NCI-H2227 (cell line): ENCODE results near the gene CXCL12.

Source experiments
- DNase-seq: peaks from one replicate; lab custom pipeline; 2025; ENCODE audit not compliant: unreplicated experiment; lab: John Stamatoyannopoulos, UW

Gene CXCL12

DNA sequence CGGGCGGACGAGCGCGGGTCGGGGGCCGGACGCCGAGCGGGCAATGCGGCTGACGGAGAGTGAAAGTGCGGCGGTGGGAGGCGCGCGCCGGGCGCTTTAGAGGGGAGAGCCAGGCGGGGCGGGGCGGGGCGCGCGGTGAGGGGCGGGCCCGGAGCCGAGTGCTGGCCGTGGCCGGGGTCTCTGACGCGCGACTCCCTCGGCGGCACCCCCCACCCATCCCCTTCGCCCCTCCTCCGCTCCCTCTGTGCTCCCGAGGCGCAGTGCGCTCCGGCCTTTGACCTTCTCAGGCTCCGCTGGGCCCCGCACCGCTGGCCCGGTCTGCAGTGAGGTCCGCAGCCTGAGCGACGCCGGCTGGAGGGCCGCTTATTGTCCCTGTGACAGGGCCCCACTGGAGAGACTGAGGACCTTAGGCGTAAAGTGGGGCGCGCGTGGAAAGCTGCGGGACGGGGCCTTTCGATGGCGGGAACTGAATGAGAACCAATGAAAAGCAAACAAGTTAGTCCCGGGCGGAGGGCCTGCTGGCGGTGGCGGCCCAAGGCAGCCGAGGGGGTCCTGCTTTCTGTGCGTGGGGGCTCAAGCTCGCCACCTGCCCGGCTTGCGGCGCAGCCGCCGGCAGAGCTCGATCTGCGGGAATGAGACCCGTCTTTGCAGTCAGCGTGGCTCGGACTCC lies at the start of gene CXCL12:
CXCL12 (minus strand) TSS at position 72 of the 670 bp plus-strand sequence. CDS start 92 bp downstream, outside the sequence.
- no peak for DNase-seq

DNA sequence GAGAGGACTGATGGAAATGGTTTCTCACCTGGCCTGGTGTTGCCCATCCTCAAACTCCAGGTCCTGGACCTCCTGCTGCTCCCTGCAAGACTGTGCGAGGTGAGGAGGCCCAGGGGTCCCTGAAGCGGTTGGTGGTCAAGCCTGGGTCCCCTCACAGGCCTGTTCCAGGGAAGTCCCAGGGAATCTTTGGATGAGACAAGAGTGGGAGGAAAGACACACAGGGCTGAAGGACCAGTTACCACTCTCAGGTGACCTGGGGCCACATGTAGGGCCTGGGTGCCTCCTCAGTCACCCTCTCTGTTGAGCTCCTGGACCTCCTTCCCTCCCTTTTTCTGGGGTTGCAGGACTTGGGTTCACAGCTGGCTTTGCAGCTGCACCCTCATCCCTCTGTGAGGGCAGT lies 42.6 kb upstream of the CXCL12 start:
- no peak for DNase-seq

DNA sequence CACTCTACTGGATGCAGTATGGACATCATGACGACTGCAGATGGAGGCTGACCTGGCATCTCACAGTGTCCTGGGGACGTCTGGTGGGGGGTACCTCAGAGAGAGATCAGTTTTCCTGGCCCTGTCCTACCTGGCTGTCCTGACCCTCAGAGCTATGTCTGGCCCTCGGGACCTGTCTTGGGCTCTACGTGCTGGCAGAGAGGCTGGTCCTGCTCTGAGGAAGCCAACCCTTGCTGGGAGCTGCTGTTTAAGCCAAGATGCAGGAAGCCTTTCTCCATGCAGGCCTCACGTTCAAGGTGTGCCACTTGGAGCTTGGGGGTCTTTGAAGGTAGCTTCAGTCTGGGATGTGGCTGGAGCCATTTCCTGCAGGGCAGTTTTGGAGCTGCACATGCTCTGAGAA lies 42.1 kb upstream of the CXCL12 start:
- no peak for DNase-seq

DNA sequence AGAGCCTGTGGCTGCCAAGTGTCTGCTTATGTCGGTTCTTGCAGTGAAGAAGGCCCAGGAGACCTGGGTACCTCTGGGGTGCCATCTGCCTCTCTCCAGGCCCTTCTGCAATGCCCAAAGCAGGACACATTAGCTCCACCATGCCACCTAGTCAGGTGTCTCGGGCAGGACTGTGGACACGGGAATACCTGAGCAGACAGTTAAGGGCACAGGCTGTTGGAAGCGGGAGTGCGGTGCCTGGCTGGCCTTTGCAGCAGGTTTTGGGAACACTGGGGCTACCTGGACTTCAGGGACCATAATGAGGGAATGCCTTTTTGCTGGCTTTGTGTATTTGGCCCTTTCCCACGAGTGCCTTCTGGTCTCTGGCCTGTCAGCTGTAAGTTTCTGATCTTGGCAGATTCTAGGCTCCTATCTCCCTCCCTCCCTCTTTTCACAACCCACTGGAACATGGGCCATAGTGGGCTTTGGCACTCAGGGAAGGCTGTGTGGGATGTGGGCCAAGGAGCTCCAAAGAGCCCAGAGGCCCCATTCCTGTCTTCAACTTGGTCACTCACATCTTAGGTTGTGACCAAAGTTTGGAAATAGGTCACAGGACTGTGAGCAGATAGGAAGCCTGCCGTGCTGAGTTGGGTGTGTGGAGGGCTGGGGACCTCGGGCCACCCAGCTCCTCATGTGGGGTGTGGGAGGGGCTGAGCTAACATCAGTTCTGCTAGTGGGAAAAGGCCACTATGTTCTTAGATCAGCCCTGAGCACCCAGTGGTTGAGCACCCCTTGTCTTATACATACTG lies 41.5 kb upstream of the CXCL12 start:
- no peak for DNase-seq

DNA sequence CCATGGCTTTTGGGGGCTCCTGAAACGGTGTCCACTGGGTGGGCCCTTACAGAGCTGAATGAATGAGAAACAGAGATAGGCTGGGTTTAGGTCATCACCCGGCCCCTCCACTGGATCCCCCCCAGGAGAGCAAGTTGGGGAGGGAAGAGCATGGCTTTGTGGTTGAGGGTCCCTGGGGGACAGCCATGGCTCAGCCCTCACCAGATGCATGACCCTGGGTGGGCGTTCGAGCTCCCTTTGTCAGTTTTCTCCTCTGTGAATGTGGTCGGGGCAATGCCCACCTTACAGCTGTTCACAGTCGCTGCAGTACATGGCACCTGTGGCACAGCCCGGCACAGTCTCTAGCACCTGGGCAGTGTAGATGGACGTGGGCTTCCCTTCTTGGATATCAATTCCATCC lies 40.6 kb upstream of the CXCL12 start:
- DNase-seq, result no peak

DNA sequence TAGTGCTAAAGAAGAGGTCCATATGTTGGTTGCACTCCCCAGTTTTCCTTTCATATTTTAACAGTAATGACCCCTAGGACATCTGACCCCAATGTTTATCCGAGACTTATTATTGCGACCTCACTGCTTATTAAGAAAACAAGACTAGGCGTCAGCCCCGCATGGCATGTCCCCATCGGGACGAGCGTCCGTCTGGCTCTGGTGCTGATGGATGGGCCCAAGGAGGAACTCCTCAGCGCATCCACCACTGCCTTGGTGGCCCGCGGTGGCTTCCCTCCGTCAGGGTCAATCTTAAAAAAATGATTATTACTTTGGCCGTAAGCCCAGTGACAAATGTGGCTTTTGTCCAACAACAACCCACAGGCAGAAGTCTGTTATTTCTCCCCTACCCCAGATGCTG lies 40.1 kb upstream of the CXCL12 start:
- no peak for DNase-seq

DNA sequence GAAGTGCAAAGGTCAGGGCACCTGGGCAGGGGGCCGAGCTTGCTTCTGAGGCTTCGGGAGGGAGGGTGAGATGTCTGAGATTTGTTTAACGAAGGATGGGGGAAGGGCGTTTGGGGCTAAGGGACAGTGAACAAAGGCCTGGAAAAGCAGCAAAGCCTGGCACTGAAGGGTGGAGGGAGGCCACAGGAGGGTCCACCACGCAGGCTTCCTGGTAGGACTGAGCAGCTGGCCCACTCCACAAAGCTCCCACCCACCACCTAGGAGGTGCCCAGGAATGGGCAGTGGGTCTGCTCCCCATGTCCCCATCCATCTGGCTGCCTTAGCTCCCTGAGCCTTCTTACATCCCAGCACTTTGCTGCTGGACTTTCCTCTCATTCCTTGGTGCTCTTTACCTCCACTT lies 39.4 kb upstream of the CXCL12 start:
- no peak for DNase-seq

DNA sequence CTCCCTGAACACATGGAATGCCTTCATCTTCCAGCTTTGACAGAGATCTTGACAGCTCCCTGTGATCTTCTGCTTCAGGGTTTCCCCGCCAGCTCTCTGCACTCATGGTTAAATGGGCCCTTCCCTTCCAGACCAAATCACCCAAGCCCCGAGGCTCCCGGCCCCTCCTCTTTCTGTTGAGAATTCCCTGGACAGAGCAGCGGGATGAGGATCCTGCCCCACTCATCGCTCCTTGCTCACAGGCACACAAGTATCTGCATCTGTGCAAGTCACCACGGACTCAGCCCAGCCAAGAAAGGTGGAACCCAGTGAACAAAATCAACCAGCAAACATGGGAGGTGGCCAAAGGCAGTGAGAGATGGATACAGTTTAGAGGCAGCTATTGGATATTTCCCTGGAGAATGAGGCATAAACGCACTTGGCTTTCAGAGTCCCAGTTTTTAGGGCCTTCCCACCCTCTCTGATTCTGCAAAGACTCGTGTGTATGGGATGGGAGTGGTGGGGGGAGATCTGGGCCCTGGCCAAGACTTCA lies 37.7 kb upstream of the CXCL12 start:
- no peak for DNase-seq

DNA sequence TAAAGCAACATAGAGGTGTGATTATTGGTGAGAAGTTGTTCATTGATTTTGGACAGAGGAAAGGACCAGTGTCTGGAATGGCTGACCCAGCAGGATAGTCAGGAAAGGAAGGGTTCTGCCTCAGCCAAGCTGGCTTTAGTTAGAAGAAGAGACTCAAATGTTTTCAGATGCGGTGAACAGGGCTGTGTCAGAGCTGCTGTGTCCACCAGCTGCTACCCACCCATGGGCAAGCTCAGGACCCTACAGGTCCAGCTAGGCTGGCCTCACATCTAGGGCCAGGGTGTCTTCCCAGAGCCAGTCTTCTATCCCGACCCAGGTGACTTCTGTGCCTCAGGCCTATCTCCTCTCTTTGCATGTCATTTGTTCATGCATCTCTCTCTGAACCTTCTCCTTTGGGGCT lies 37.3 kb upstream of the CXCL12 start:
- no peak for DNase-seq

DNA sequence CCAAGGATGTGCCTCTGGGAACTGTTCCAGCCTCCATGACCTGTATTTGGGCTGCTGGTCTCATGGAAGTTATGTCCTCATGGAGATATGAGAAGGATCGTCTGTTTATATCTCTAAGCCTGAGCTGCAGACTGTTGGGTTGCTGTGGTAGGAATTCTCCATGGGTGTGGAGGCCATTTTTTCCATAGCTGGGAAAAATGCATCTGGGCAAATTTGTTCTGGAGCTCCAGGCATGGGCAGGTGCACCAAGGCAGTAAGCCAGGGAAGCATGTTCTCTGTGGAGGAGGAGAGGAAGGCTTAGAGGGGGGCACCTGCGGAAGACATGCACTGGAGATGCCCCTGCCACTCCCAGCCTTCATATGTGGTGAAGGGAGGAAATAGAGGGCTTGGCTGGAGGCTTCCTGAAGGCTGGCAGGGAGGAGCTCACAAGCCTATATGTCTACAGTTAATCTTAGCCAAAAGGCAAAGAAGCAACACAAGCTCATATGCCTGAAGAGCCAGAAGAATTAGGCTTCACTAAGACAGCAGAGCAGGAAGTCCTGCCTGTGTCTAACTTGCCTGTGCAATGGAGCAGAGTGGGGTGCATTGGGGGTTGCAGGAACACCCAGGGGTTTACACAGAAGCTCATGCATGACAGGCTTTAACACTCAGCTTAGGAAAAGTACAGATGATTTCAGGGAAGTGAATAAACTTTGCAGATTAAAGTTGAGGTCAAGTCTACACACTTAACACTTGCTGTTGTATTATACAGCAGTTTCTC lies 35.1 kb upstream of the CXCL12 start:
- DNase-seq, result no peak

DNA sequence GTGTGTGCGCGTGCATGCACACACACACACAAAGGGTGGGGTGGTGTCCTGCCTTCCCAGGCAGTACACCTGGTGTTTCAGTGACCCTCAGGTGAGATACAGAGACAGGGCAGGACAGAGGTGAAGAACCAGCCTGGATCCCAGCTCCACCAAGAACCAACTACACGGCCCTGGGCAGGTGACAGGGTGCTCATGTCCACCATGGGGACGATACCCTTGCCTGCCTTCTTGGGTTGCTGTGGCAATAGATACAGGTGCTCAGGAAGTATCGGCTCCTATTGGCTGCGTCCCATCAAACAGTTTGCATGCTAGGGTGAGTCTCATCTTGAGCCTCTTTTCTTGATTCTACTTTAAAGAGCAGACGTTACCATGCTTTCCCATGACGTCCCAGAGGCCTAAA lies 33.7 kb upstream of the CXCL12 start:
- no peak for DNase-seq

DNA sequence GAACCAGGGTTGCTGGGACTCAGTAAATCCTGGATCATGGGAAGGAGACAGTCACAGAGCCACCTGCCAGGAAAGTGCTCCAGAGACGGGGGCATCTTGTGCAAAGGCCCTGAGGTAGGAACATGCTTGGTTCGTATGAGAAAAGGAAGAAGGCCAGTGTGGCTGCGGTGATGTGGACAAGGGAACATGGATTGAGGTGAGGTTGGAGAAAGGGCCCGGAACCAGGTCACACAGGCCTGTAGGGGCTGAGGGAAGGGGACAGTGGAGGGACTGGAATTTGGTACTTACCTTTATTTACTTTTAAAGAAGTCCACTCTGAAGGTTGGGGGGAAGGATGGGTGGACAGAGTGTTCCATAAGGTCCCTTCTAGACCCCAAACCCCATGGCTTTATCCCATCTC lies 32.9 kb upstream of the CXCL12 start:
- no peak for DNase-seq

DNA sequence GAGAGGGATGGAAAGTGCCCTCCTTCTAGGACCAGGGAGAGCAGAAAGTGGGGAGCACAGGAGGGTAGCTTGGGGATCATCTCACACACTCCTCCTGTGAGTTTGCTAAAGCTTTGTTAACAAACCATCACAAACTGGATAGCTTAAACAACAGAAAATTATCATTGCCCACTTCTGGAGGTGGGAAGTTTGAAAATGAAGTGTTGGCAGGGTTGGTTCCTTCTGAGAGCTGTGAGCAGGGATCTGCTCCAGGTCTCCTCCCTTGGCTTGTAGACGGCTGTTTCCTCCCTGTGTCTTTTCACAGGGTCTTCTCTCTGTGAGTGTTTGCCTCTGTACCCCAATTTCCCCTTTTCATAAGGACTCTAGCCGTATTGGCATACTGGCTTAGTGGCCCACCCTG lies 32.0 kb upstream of the CXCL12 start:
- no peak for DNase-seq

DNA sequence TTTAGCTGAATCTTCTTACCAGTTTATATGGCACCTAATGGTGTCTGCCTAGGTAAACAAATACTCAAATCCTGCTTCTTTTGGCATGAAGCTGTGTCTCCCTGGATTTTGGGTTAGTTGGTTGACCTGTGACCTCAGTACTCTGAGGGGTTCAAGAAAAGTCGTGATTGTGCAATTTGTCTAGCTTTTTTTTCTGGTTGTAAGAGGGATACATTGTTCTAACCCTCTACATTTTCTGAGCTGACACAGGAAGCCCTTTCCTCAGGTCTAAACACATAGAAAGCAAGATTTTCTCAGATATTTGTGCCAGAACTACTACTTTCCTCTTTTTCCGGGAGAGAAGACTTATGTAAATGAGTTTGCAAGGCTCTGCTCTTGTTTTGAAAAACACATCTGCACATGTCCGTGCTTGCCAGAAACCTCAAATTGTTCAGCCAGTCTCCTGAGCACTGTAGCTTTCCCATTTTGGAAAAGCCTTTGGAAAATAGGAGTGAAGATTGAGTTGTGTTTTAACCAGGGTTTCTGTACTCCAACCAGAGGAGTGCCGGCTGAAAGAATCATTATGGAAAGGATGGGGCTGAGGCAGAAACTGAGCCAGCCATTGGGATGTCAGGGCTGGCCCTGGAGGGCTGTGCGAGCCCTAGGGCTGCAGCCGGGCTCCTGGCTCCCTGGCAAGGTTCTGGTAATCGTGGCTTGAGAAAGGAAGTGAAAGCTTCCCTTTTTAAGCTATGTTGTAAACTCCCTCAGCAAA lies 31.3 kb upstream of the CXCL12 start:
- no peak for DNase-seq

DNA sequence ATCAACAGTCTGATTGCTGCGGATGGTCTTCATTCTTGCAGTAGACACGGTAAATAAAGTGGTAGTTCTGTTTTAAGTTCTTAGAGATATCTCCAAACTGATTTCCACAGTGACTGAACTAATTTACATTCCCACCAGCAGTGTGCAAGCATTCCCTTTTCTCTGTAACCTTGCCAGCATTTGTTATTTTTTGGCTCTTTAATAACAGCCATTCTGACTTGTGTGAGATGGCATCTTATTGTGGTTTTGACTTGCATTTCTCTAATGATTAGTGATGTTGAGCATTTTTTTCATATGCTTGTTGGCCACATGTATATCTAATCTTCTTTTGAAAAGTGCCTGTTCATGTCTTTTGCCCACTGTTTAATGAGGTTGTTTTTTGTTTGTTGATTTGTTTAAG lies 30.2 kb upstream of the CXCL12 start:
- no peak for DNase-seq

DNA sequence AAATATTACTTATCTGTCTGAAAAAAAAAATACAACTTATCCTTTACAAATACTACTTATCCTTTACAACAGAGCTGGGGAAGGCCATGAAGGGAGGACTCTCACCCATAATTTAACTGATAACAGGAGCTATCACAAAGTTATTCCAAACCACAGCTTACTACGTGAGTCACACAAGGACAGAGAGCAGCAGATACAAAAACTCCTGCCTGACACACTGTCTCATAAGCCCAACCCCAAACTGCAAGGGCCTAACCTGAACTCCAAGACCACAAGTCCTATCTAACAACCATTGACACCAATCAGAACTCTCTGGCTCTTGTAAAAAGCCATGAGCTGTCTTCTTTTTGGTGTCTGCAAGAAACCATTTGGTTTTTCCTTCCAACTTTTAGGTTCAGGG lies 28.5 kb upstream of the CXCL12 start:
- DNase-seq, result no peak

DNA sequence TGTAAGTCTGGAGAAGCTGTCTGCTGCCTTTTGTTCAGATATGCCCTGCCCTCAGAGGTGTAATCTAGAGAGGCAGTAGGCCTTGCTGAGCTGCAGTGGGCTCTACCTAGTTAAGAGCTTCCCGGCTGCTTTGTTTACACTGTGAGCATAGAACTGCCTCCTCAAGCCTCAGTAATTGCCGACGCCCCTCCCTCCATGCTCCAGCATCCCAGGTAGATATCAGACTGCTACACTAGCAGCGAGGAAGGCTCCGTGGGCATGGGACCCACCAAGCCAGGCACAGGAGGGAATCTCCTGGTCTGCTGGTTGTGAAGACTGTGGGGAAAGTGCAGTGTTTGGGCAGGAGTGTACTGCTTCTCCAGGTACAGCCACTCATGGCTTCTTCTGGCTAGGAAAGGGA lies 26.4 kb upstream of the CXCL12 start:
- no peak for DNase-seq

DNA sequence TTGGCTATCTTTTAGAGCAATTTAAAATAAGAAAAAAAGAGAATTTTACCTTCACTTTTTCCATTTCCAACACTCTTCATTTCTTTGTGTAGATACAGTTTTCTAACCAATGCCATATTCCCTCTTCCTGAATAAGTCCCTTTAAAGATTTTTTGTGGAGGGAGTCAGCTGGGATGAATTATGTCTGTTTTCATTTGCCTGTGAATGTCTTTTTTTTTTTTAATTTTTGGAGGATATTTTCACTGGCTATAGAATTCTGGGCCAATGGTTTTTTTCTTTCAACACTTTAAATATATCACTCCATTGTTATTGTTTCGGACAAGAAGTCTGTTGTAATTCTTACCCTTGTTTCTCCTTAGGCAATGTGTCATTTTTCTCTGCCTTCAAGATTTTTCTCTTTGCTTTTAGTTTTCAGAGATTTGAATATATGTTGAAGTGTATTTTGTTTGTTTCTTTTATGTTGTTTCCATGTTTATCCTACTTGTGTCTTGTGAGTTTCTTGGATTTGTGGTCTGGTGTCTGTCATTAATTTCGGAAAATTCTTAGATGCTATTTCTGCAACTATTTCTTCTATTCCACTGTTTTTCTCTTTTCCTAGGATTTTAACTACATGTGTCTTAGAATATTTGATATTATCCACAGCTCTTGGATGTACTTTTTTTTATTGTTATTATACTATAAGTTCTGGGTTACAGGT lies 20.0 kb upstream of the CXCL12 start:
- DNase-seq, result no peak

DNA sequence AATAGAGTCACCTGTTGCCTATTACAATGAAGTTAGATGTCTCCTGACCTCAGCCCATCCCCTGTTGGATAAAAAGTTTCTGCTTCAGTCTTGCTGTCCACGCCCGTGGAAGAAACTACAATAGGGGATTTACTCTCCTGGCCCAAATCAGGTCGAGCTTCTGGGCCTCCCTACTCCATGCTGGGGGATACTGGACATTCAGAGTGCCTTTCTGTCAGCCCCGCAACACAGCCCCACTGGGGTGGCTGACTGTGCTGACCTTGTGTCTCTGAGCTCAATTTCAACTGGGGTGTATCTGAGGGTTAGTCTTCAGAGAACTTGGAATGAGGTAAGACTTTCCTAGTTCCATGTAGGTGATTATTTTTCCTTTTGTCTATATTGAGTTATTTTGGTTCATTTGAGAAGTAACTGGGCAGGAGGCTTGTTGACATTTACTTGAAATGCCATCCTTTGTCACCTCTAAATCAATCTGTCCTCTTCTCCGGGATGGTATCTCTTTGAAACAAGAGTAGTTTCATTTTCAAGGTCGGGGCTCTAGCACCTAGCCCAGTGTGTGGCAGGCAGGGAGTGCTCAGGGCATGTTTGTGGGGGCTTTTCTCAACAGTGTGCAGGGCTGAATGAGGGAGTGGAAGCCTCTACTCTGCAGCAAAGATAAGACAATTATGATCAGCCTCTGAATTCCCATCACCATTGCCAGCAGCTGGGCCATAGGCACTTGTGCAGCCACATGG lies 17.7 kb upstream of the CXCL12 start:
- DNase-seq, result no peak

DNA sequence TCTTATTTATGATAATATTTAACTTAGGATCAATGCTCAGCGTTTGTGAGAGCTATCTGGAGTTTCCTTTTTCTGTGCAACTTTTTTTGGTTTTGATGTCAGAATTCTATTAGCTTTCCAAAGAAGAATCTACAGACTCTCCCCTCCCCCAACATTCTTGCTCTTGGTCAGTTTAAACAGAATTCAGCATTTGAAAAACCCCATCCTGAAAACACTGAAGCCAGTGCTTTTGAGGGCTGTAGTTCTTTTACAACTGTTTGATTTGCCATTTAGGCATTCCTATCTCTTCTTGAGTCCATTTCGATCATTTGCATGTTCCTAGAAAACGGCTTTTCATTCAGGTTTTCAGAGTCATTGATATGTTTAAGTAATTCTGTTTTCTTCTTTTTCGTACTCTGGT lies 15.6 kb upstream of the CXCL12 start:
- DNase-seq, result no peak
